ENCODE data around the gene CEACAM19.

The CEACAM19 gene

DNA sequence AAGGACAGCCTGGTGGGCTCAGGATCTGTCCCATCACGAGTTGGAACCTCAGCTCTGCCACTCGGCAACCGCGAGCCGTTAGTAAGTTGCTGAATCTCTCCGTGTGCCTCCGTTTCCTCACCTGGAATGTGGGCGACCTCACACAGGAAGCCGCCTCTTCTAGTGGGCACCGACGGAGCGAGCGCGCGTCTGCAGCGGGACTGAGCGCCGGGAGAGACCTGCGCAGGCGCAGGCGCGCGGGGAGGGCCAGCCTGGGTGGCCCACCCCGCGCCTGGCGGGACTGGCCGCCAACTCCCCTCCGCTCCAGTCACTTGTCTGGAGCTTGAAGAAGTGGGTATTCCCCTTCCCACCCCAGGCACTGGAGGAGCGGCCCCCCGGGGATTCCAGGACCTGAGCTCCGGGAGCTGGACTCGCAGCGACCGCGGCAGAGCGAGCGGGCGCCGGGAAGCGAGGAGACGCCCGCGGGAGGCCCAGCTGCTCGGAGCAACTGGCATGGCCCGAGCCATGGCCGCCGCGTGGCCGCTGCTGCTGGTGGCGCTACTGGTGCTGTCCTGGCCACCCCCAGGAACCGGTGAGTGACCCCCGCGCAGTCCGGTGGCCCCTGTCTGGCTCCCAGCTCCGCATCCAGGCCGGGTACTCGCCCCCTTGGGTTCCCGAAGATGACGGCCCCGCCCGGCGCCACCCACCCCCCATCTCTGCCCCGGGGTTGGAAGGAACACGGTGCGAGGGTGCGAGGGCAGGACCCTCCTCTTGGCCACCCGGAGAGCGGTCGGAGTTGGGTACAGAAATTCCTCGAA, 27.5 kb upstream of the CEACAM19 start, which contains the start of gene PVR:
TSS of gene PVR (plus strand) at position 306 of the 797 bp plus-strand sequence. CDS start at position 493, 187 bp downstream.
- no peaks in the 10 kb centered on the region for H3K27me3 ChIP-seq (ENCODE audit: insufficient read depth, low read length, poor library complexity, severe bottlenecking)
- H3K79me2 ChIP-seq (ENCODE audit: insufficient read depth, low read length), result no peaks in the 10 kb centered on the region
- H3K4me2 ChIP-seq (ENCODE audit: low read depth, low read length, poor library complexity, severe bottlenecking), result no peak within 1 kb of the TSS
- no peaks in the 10 kb centered on the region for H3K36me3 ChIP-seq (ENCODE audit: insufficient read depth, low read length)
- no peaks in the 10 kb centered on the region for H3K9me3 ChIP-seq (ENCODE audit: insufficient read depth, low read depth, low read length)
- H3K9me2 ChIP-seq (replicated peaks; ENCODE audit: low read depth, low read length), result no peaks in the 10 kb centered on the region
- H2AFZ ChIP-seq (ENCODE audit: low read length), result no peak within 1 kb of the TSS
- H3K4me3 ChIP-seq (ENCODE audit: low read length, poor library complexity, severe bottlenecking), result no peak within 1 kb of the TSS
- H3K4me1 ChIP-seq (ENCODE audit: insufficient read depth, low read length, poor library complexity, severe bottlenecking), result no peaks in the 10 kb centered on the region
- no peaks in the 10 kb centered on the region for H4K20me1 ChIP-seq (ENCODE audit: insufficient read depth, low read length, poor library complexity, severe bottlenecking)
- no peaks in the 10 kb centered on the region for H3F3A ChIP-seq (ENCODE audit: low read depth)
- no peak for TF ChIP-seq CTCF (conservative IDR thresholded peaks at IDR 0.05; ENCODE audit: low read length)
- TF ChIP-seq EZH2phosphoT487 (IDR thresholded peaks at IDR 0.05; ENCODE audit: borderline replicate concordance), result no peak
- H3K9ac ChIP-seq (ENCODE audit: low read depth, low read length, poor library complexity, severe bottlenecking), result no peak within 1 kb of the TSS

GRCh38 chr19:44644402-44645016, 26.8 kb upstream of the CEACAM19 start:
- Histone ChIP-seq H3K27me3 (ENCODE audit: insufficient read depth, low read length, poor library complexity, severe bottlenecking) (no peaks in the 10 kb centered on the region), H3K4me1 (ENCODE audit: insufficient read depth, low read length, poor library complexity, severe bottlenecking) (no peaks in the 10 kb centered on the region), H2AFZ (ENCODE audit: low read length) (no peak overlapping the region), H3K4me3 (ENCODE audit: low read length, poor library complexity, severe bottlenecking) (no peak overlapping the region), H3K9ac (ENCODE audit: low read depth, low read length, poor library complexity, severe bottlenecking) (no peak overlapping the region), H3K79me2 (ENCODE audit: insufficient read depth, low read length) (no peaks in the 10 kb centered on the region), H3K9me2 (replicated peaks; ENCODE audit: low read depth, low read length) (no peaks in the 10 kb centered on the region), H3K4me2 (ENCODE audit: low read depth, low read length, poor library complexity, severe bottlenecking) (no peak overlapping the region), H3K9me3 (ENCODE audit: insufficient read depth, low read depth, low read length) (no peaks in the 10 kb centered on the region), H4K20me1 (ENCODE audit: insufficient read depth, low read length, poor library complexity, severe bottlenecking) (no peaks in the 10 kb centered on the region), H3F3A (ENCODE audit: low read depth) (no peaks in the 10 kb centered on the region), H3K36me3 (ENCODE audit: insufficient read depth, low read length) (no peaks in the 10 kb centered on the region)
- TF ChIP-seq EZH2phosphoT487 (IDR thresholded peaks at IDR 0.05; ENCODE audit: borderline replicate concordance) (no peak), CTCF (conservative IDR thresholded peaks at IDR 0.05; ENCODE audit: low read length) (no peak)

DNA sequence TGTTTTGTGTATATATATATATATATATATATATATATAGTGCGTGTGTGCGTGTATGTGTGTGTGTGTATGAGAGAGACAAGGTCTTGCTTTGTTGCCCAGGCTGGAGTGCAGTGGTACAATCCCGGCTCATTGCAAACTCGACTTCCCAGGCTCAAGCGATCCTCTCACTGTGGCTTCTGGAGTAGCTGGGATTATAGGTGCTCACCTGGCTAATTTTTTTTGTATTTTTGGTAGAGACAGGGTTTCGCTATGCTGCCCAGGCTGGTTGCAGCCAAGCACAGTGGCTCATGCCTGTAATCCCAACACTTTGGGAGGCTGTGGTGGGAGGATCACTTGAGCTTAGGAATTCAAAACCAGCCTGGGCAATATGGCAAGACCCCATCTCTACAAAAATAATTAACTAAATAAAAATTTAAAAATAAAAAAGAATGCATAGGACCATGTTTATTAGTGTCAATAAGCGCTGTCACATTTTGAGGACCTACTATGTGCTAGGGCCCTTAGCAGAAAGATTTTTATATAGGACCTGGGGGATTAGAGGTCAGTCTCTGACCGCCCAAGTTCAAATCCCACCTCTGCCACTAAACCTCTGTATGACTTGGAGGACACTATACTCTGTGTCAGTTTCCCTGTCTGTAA, 25.8 kb upstream of the CEACAM19 start:
- no peaks in the 10 kb centered on the region for H3K79me2 ChIP-seq (ENCODE audit: insufficient read depth, low read length)
- no peaks in the 10 kb centered on the region for H3K27me3 ChIP-seq (ENCODE audit: insufficient read depth, low read length, poor library complexity, severe bottlenecking)
- H3F3A ChIP-seq (ENCODE audit: low read depth), result no peaks in the 10 kb centered on the region
- H3K9me2 ChIP-seq (replicated peaks; ENCODE audit: low read depth, low read length), result no peaks in the 10 kb centered on the region
- no peak overlapping the region for H3K4me3 ChIP-seq (ENCODE audit: low read length, poor library complexity, severe bottlenecking)
- TF ChIP-seq CTCF (conservative IDR thresholded peaks at IDR 0.05; ENCODE audit: low read length), result no peak
- no peak overlapping the region for H2AFZ ChIP-seq (ENCODE audit: low read length)
- H4K20me1 ChIP-seq (ENCODE audit: insufficient read depth, low read length, poor library complexity, severe bottlenecking), result no peaks in the 10 kb centered on the region
- H3K4me1 ChIP-seq (ENCODE audit: insufficient read depth, low read length, poor library complexity, severe bottlenecking), result no peaks in the 10 kb centered on the region
- no peaks in the 10 kb centered on the region for H3K36me3 ChIP-seq (ENCODE audit: insufficient read depth, low read length)
- H3K9ac ChIP-seq (ENCODE audit: low read depth, low read length, poor library complexity, severe bottlenecking), result no peak overlapping the region
- H3K4me2 ChIP-seq (ENCODE audit: low read depth, low read length, poor library complexity, severe bottlenecking), result no peak overlapping the region
- no peaks in the 10 kb centered on the region for H3K9me3 ChIP-seq (ENCODE audit: insufficient read depth, low read depth, low read length)

All from Loucy (cell line).